Lung (tissue), 12 donors: ENCODE data around the gene IER3. TPM values are rescaled to one million over a fixed set of nuclear protein-coding genes. Genes with fewer than 3 reads are reported as not detected.
"Not testable (repeated sequence)": the region's sequence is repeated elsewhere in the genome, so short reads cannot be mapped to it uniquely, and the experiment has no call there.

ENCODE experiments used
- ATAC-seq: fragments of 200-7000 bp; cut with Tn5 transposase; one replicate; pipeline ENCODE4 v1.9.1; 2020; ENCODE audit warnings: moderate number of reproducible peaks; ENCODE audit not compliant: insufficient read depth, low FRiP score
- DNase-seq, 3 donors: peaks; one replicate each; pipeline ENCODE4 v3.0.0-alpha.2; 2013 to 2017
- H3K27ac ChIP-seq, 2 donors: one replicate each; pipeline ENCODE4 v1.5.1; 2013; ENCODE audit warnings: mild to moderate bottlenecking in 2 of 2, moderate library complexity in 2 of 2, control low read depth in 1 of 2, inconsistent platforms in 1 of 2, low read depth in 1 of 2, low read length in 1 of 2
- H3K27me3 ChIP-seq, 3 donors: one replicate each; pipeline ENCODE4 v1.5.1; 2013; ENCODE audit warnings: low read length in 2 of 3; ENCODE audit not compliant: control insufficient read depth in 3 of 3, insufficient read depth in 3 of 3
- H3K36me3 ChIP-seq, 4 donors: one replicate each; pipeline ENCODE4 v1.5.1; 2013; ENCODE audit warnings: low read length in 4 of 4, mild to moderate bottlenecking in 1 of 4, moderate library complexity in 1 of 4; ENCODE audit not compliant: control insufficient read depth in 4 of 4, insufficient read depth in 4 of 4
- H3K4me1 ChIP-seq, 5 donors: one replicate each; pipeline ENCODE4 v1.5.1; 2013; ENCODE audit warnings: low read length in 5 of 5, mild to moderate bottlenecking in 2 of 5, moderate library complexity in 1 of 5; ENCODE audit not compliant: control insufficient read depth in 5 of 5, insufficient read depth in 5 of 5
- H3K4me3 ChIP-seq: one replicate; pipeline ENCODE4 v1.5.1; 2013; ENCODE audit warnings: mild to moderate bottlenecking, control low read depth, moderate library complexity
- H3K9ac ChIP-seq, 2 donors: one replicate each; pipeline ENCODE4 v1.5.1; 2013; ENCODE audit warnings: low read length in 2 of 2, control low read depth in 1 of 2; ENCODE audit not compliant: insufficient read depth in 1 of 2
- H3K9me3 ChIP-seq, 4 donors: one replicate each; pipeline ENCODE4 v1.5.1; 2013; ENCODE audit warnings: low read length in 3 of 4, mild to moderate bottlenecking in 1 of 4, moderate library complexity in 1 of 4; ENCODE audit not compliant: control insufficient read depth in 4 of 4, insufficient read depth in 3 of 4
- CTCF ChIP-seq: IDR thresholded peaks from 2 replicates; pipeline ENCODE4 v1.5.1; 2012; ENCODE audit warnings: mild to moderate bottlenecking; ENCODE audit errors: control extremely low read depth, extremely low read depth
- whole genome bisulfite sequencing, 2 donors: extraction: QIAGEN DNeasy Blood & Tissue Kit; methylation state at CpG; one replicate each; pipeline ENCODE4 v1.1.7; 2013; 5-methylcytosine and 5-hydroxymethylcytosine counted together
- polyA plus RNA-seq, 2 donors: library from polyadenylated mRNA; stranded (reverse); fragments of 200-250 nt; gene quantifications; one replicate each; pipeline ENCODE4 v1.2.1, GENCODE V29; 2013
- total RNA-seq, 2 donors: library from RNA; depleted of rRNA in 1 of 2; stranded (reverse); fragments of >200 nt in 1 of 2; gene quantifications; one replicate each; pipeline ENCODE4 v1.2.1, GENCODE V29; 2014 to 2021
- donor health status: control.
- donor health status: control.
- donor health status: Bipolar disorder and iron deficiency.
- donor health status: healthy.
- donor health status: DM: yes; HTN: yes; CAD: no.

The IER3 gene
- total and polyA plus RNA-seq, 4 donors = 16.7 to 302 (median 67.6) TPM

- DNase-seq = no peak
- 90 to 96% methylated on average over 1 of the region's 1 CpG for WGBS, 2 donors
- no peak for TF ChIP-seq CTCF
- Histone ChIP-seq H3K36me3 (no peaks in the 10 kb centered on the region), H3K27me3 (no peaks in the 10 kb centered on the region), H3K9me3 (no peaks in the 10 kb centered on the region), H3K4me3 (no peak overlapping the region), H3K4me1 (peaks cover 0 to 18% (median 9%) of the 10 kb centered on the region in 5 donors), H3K27ac (no peak overlapping the region), H3K9ac (no peak overlapping the region)
- no peak for ATAC-seq
These were observed 23.6 kb upstream of the IER3 start for GRCh38 chr6:30767944-30768301.

GRCh38 chr6:30767158-30767943 is 23.0 kb upstream of the IER3 start:
- Histone ChIP-seq H3K4me1 (peaks cover 0 to 18% (median 9%) of the 10 kb centered on the region in 5 donors), H3K27me3 (no peaks in the 10 kb centered on the region), H3K4me3 (no peak overlapping the region), H3K9ac (no peak overlapping the region), H3K27ac (peak overlapping the region in 1 of 2 donors; percentile 59), H3K36me3 (no peaks in the 10 kb centered on the region), H3K9me3 (no peaks in the 10 kb centered on the region)
- no peak for ATAC-seq
- no peak for DNase-seq
- TF ChIP-seq CTCF = no peak
- 88 to 90% methylated on average over 9 of the region's 9 CpGs for WGBS, 2 donors

- TF ChIP-seq CTCF = no peak
- no peak overlapping the region for H3K27ac ChIP-seq
- 89 to 90% methylated on average over 6 of the region's 6 CpGs for whole genome bisulfite sequencing, 2 donors
- no peaks in the 10 kb centered on the region for H3K36me3 ChIP-seq
- peak in 1 of 3 donors; percentile 46 for DNase-seq
- H3K27me3 ChIP-seq = no peaks in the 10 kb centered on the region
- no peak overlapping the region for H3K9ac ChIP-seq
- no peak for ATAC-seq
- no peak overlapping the region for H3K4me3 ChIP-seq
- H3K4me1 ChIP-seq = peaks cover 0 to 18% (median 9%) of the 10 kb centered on the region in 5 donors
- H3K9me3 ChIP-seq = no peaks in the 10 kb centered on the region
These were observed 22.3 kb upstream of the IER3 start for GRCh38 chr6:30766461-30767157.

- not testable (repeated sequence) for DNase-seq, H3K27ac ChIP-seq, H3K27me3 ChIP-seq, H3K9ac ChIP-seq, H3K9me3 ChIP-seq, ATAC-seq, H3K4me3 ChIP-seq, H3K36me3 ChIP-seq
- peaks cover 0 to 18% (median 9%) of the 10 kb centered on the region in 5 donors for H3K4me1 ChIP-seq
- 71 to 74% methylated on average over 1 of the region's 1 CpG for WGBS, 2 donors
These were observed 21.1 kb upstream of the IER3 start for GRCh38 chr6:30765495-30765894.

- H3K9me3 ChIP-seq, DNase-seq, H3K27ac ChIP-seq, ATAC-seq, H3K9ac ChIP-seq, H3K27me3 ChIP-seq, H3K36me3 ChIP-seq, H3K4me3 ChIP-seq: not testable (repeated sequence)
- 65 to 74% methylated on average over 13 of the region's 13 CpGs for WGBS, 2 donors
- peaks cover 0 to 17% (median 9%) of the 10 kb centered on the region in 5 donors for H3K4me1 ChIP-seq
These were observed 20.2 kb upstream of the IER3 start for GRCh38 chr6:30764490-30765043.
